Ascending aorta (tissue), 2 donors: Measurements from ENCODE around the gene PHB1. TPM values are rescaled to one million over a fixed set of nuclear protein-coding genes. Genes with fewer than 3 reads are reported as not detected.

Source experiments
- DNase-seq, 2 donors: peaks; one replicate each; pipeline ENCODE4 v3.0.0-alpha.2; 2019; ENCODE audit warnings: low spot score in 2 of 2
- H3K27ac ChIP-seq, 2 donors: fragments of 200-600 bp; sonication (generic); one replicate each; pipeline ENCODE4 v1.5.1; 2016 to 2017; ENCODE audit warnings: mild to moderate bottlenecking in 1 of 2
- H3K27me3 ChIP-seq: fragments of 200-600 bp; sonication (generic); one replicate; pipeline ENCODE4 v1.5.1; 2017
- H3K36me3 ChIP-seq, 2 donors: fragments of 200-600 bp; sonication (generic); one replicate each; pipeline ENCODE4 v1.5.1; 2016
- H3K4me1 ChIP-seq, 2 donors: fragments of 200-600 bp; sonication (generic); one replicate each; pipeline ENCODE4 v1.5.1; 2016 to 2017; ENCODE audit warnings: mild to moderate bottlenecking in 1 of 2
- H3K4me3 ChIP-seq, 2 donors: fragments of 200-600 bp; sonication (generic); one replicate each; pipeline ENCODE4 v1.5.1; 2016 to 2017; ENCODE audit warnings: mild to moderate bottlenecking in 1 of 2
- H3K9me3 ChIP-seq, 2 donors: fragments of 200-600 bp; sonication (generic); one replicate each; pipeline ENCODE4 v1.5.1; 2016
- intact Hi-C: fragments of 100-400 bp; cut with DNase I; formaldehyde crosslinking; loops from one replicate; pipeline ENCODE4 v1.15.1; 2023
- total RNA-seq: library from RNA; depleted of rRNA; stranded (reverse); fragments of >200 nt; gene quantifications from one replicate; pipeline ENCODE4 v1.1.0, GENCODE V29; 2016
- TF ChIP-seq, protein P1 (sequence below), 3 experiments: fragments of 200-600 bp in 2 of 3; fragments of 450-650 bp in 1 of 3; sonication (generic) in 2 of 3; IDR thresholded peaks; one replicate each; pipeline ENCODE4 v1.5.1; 2016 to 2019; ENCODE audit warnings: antibody characterized with exemption in 3 of 3, mild to moderate bottlenecking in 1 of 3, moderate library complexity in 1 of 3

The PHB1 gene
- total RNA-seq, 1 donor from 2014 or later = 79.6 TPM

DNA sequence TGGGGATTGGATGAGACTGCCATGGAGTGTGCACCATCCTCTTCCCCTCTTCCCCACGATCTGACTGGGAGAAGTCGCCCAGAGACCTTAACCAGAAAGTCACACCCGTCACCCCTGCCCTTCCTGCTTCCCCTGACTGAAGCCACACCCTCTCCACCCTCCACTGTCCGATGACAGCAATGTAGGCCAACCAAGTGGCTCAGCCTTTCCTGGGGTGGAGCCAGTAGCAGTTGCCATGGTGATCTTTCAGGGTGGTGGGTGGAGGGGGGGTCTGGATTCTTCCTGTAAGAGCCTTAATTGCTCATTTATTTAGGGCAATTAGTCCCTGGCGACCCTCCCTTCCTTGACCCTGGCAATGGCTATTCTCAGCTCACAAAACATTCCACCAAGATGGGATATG is 37.5 kb upstream of the PHB1 start:
- Histone ChIP-seq H3K27ac (no peak overlapping the region), H3K4me3 (no peak overlapping the region), H3K9me3 (no peaks in the 10 kb centered on the region), H3K27me3 (no peaks in the 10 kb centered on the region), H3K4me1 (no peaks in the 10 kb centered on the region), H3K36me3 (no peaks in the 10 kb centered on the region)
- DNase-seq = no peak
- TF ChIP-seq, protein P1, sequence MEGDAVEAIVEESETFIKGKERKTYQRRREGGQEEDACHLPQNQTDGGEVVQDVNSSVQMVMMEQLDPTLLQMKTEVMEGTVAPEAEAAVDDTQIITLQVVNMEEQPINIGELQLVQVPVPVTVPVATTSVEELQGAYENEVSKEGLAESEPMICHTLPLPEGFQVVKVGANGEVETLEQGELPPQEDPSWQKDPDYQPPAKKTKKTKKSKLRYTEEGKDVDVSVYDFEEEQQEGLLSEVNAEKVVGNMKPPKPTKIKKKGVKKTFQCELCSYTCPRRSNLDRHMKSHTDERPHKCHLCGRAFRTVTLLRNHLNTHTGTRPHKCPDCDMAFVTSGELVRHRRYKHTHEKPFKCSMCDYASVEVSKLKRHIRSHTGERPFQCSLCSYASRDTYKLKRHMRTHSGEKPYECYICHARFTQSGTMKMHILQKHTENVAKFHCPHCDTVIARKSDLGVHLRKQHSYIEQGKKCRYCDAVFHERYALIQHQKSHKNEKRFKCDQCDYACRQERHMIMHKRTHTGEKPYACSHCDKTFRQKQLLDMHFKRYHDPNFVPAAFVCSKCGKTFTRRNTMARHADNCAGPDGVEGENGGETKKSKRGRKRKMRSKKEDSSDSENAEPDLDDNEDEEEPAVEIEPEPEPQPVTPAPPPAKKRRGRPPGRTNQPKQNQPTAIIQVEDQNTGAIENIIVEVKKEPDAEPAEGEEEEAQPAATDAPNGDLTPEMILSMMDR (IDR thresholded peaks at IDR 0.05) = no peak
- intact Hi-C loops = no loop called here

DNA sequence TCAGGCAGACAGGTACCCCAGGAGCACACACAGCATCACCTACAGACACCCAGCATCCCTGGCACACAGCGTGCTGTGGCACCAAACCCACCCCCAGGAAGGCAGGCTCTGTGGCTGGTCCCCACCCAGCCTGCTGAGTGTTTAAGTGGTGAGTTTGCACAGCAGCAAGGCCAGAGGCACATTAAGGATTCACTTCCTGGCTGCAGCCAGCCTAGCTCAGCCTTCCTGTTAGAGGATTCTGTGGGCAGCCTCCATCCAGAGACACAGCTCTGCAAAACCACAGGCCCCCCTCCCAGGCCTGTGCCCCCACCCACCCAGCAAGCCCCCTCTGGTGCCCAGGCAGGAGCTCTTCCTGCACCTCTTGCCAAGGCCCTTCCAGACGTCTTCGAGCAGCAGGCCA is 36.1 kb upstream of the PHB1 start:
- TF ChIP-seq, protein P1 (IDR thresholded peaks at IDR 0.05) = no peak
- no peaks in the 10 kb centered on the region for H3K27me3 ChIP-seq
- intact Hi-C loops = no loop called here
- H3K27ac ChIP-seq = no peak overlapping the region
- no peaks in the 10 kb centered on the region for H3K9me3 ChIP-seq
- H3K4me3 ChIP-seq = no peak overlapping the region
- no peaks in the 10 kb centered on the region for H3K36me3 ChIP-seq
- no peaks in the 10 kb centered on the region for H3K4me1 ChIP-seq
- no peak for DNase-seq

DNA sequence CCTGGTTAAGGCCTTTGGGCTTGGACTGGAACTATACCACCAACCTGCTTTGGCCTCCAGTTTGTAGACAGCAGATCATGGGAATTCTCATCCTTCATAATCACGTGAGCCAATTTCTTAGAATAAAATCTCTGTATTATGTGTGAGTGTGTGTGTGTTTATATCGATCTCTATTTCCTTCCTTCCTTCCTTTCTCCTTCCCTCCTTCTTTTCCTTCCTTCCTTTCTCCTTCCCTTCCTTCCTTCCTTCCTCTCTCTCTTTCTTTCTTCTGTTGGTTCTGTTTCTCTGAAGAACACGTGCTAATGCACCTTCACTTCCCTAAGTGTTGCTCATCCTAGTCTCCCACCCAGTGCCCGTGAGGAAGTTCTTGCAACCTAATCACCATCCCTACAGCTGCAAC is 35.5 kb upstream of the PHB1 start:
- no peak overlapping the region for H3K27ac ChIP-seq
- TF ChIP-seq, protein P1 (IDR thresholded peaks at IDR 0.05) = no peak
- H3K9me3 ChIP-seq = no peaks in the 10 kb centered on the region
- intact Hi-C loops = no loop called here
- no peak for DNase-seq
- no peaks in the 10 kb centered on the region for H3K27me3 ChIP-seq
- no peaks in the 10 kb centered on the region for H3K4me1 ChIP-seq
- H3K36me3 ChIP-seq = no peaks in the 10 kb centered on the region
- H3K4me3 ChIP-seq = no peak overlapping the region

GRCh38 chr17:49447628-49448302 is 33.1 kb upstream of the PHB1 start:
- intact Hi-C loops = no loop called here

GRCh38 chr17:49445591-49445990 is 30.9 kb upstream of the PHB1 start:
- Histone ChIP-seq H3K27me3 (no peaks in the 10 kb centered on the region), H3K4me3 (no peak overlapping the region), H3K4me1 (no peaks in the 10 kb centered on the region), H3K9me3 (no peaks in the 10 kb centered on the region), H3K27ac (no peak overlapping the region), H3K36me3 (no peaks in the 10 kb centered on the region)
- DNase-seq = no peak
- intact Hi-C loops = no loop called here
- TF ChIP-seq, protein P1 (IDR thresholded peaks at IDR 0.05) = no peak

More at GRCh38 chr17:49447628-49448302, 33.1 kb upstream of the PHB1 start:
- Histone ChIP-seq H3K27me3 (no peaks in the 10 kb centered on the region), H3K27ac (no peak overlapping the region), H3K36me3 (no peaks in the 10 kb centered on the region), H3K9me3 (no peaks in the 10 kb centered on the region), H3K4me1 (no peaks in the 10 kb centered on the region), H3K4me3 (no peak overlapping the region)
- TF ChIP-seq, protein P1 (IDR thresholded peaks at IDR 0.05) = no peak
- no peak for DNase-seq

DNA sequence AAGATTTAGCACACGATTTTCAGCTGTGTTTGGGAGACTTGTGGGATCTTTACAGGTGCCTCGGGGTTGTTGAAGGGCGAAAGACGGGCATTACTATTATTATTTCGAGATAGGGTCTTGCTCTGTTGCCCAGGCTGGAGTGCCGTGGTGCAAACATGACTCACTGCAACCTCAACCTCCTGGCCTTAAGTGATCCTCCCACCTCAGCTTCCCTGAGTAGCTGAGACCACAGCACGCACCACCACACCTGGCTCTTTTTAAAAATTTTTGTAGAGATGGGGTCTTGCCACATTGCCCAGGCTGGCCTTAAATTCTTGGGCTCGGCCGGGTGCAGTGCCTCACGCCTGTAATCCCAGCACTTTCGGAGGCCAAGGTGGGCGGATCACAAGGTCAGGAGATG is 29.7 kb upstream of the PHB1 start:
- Histone ChIP-seq H3K27ac (no peak overlapping the region), H3K4me1 (no peaks in the 10 kb centered on the region), H3K36me3 (no peaks in the 10 kb centered on the region), H3K4me3 (no peak overlapping the region), H3K9me3 (no peaks in the 10 kb centered on the region), H3K27me3 (no peaks in the 10 kb centered on the region)
- intact Hi-C loops = no loop called here
- TF ChIP-seq, protein P1 (IDR thresholded peaks at IDR 0.05) = no peak
- DNase-seq = no peak
